HG02970 (cell line): ENCODE data around the gene DPP9.

Experiments
- ATAC-seq: cut with Tn5 transposase; IDR thresholded peaks from one replicate; pipeline ENCODE4 v1.9.1; 2021; ENCODE audit warnings: mild to moderate bottlenecking, moderate library complexity, moderate number of reproducible peaks; ENCODE audit not compliant: unreplicated experiment, low FRiP score

DPP9 gene

DNA sequence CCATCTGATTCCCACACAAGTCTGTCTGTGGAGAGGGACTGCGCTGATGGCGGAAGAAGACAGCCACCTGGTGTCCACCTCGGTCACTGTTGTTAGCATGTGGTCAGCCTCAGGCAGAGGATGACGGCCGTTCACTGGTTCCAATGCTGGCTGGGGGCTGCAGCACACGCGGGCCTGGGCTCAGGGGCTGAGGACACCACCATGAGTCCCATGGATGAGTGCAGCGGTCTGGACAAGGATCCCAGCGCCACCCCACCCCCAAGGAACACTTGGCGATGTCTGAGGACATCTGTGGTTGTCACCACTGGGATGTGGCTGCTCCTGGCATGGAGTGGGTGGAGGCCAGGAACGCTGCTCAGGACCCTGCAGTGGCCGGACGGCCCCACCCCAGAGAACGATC, 10.9 kb downstream of the DPP9 start:
- ATAC-seq = no peak

DNA sequence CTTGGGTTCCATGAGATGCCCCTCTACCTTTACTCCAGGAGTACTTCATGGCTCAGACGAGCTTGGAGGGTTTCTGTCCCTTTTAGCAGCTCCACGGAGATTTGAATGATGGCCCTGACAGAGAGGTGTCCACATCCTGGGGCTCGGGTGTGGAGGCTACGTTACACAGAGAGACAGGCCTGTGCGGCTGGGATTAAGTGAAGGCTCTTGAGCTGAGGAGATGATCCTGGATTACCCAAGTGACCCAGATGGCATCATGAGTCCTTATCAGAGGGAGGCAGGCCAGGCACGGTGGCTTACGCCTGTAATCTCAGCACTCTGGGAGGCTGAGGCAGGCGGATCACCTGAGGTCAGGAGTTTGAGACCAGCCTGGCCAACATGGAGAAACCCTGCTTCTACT, 12.4 kb downstream of the DPP9 start:
- no peak for ATAC-seq

DNA sequence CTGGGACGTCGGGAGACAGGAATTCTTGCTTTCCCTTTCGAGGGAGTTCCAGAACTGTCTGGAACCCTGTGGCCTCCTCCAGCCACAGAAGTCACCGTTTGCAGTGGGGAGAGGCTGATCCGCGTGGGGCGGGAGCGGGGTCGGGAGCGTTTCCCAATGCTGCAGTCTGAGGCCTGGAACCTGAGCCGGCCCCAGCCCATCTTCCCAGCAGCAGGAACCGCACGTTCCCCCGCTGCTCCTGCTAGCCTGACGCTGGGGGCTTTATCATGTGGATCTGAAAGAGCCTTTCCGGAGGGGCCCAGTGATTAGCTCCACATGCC, 13.4 kb downstream of the DPP9 start:
- ATAC-seq = no peak

DNA sequence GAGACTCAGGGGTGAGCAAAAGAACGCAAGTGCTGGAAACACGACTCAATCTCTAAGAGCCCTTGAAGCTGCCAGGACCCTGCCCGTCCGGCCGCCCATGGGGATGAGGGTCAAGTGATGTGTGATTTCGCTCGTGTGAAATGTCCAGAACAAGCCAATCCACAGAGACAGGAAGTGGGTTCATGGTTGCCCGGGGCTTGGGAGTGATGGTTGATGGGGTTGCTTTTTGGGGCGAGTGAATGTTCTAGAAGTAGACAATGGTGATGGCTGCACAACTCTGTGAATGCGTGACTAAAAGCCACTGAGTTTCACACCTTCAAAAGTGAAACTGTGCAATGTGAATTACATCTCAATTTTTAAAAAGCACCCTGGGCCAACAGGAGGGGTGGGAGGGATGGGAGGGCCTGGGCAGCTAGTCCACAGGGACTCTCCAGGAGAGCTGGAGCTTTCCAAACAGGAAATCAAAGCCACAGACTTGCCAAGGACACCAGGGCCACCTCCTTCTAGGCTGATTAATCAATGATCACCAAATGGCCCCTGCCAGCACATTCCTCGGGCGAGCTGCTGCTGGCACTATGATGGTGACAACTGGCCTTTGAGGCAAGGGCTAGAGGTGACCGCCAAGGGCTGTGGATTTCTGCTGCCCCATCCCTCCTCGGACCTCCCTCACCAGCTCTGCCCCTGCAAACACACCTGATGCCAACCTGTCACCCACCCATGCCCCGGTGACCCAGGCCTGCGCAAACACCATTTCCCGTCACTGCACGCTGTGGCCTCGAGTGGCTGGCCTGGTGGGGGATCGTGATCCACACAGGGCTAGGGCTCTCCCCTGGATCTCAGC, 14.0 kb downstream of the DPP9 start:
- ATAC-seq = no peak

DNA sequence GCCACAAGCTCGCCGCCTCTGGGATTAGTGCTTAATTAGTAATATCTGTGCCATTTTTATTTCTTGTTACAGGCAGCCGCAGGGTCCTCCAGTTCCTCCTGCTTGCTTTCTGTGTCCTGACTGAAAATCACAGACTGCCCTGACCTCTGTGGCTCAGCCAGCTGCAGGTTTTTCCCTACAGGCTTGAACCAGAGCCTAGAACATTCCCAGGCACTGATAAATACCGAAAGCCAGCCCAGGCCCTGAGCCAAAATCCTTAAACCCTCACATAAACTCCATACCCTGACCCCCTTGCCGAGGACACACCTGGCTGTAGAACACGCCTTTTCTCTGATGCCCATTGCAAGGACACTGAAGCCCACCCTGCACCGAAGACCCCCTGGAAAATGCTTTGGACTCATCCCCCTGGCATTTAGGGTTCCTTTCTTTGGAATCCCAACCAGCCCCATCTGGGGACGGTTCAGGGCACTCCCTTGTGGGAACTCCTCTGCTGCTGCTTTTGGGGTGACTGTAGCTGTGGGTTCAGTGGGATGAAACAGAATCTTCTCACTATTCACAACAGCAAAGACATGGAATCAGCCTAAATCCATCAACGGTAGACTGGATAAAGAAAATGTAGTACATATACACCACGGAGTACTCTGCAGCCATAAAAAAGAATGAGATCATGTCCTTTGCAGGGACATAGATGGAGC, 15.5 kb downstream of the DPP9 start:
- ATAC-seq = no peak

DNA sequence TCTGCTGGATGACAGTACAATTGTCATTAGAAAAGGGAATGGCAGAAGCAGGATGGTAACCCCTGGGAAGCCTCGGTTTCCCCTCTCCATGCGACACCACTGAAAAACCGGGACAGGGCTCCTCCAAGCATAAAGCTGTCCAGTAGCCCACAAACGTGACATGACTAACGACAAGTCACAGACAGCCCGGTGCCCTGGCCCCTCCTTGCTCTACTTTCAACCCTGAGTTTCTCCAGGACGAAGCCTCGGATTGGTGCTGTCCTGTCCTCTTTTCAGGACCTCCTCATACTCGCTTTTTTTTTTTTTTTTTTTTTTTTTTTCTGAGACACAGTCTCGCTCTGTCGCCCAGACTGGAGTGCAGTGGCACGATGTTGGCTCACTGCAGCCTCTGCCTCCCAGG, 16.3 kb downstream of the DPP9 start:
- no peak for ATAC-seq

DNA sequence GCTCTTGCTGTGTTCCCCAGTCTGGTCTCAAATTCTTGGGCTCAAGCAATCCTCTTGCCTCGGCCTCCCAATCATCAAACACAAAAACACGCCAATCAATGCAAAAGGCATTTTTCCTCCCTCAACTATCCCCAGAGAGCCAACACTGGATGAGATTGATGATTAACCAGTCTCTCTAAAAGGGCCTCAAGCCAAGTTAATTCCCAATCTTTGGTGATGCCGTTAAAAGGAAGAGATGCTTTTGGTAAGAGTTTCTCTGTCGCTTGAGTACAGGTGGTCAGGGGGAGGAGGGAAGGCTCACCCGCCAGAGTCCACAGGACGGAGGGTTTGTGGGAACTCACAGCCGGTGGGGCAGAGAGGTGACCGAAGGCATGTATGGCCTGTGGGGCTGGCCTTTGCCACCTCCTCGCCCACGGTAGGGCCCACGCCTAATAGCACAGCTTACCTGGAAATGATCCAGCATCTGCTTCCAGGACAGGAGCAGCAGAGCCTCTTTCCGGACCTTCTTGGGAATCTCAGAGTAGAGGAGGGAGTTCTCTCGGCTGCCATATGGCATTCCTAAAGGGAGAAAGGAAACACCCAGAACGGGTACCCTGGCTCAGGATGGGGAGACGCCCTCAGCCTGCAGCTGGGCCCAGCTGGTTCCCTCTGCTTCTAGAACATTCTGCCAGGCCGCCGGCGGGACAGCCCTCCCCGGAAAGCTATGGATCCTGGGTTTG, 18.1 kb downstream of the DPP9 start:
- ATAC-seq = no peak

DNA sequence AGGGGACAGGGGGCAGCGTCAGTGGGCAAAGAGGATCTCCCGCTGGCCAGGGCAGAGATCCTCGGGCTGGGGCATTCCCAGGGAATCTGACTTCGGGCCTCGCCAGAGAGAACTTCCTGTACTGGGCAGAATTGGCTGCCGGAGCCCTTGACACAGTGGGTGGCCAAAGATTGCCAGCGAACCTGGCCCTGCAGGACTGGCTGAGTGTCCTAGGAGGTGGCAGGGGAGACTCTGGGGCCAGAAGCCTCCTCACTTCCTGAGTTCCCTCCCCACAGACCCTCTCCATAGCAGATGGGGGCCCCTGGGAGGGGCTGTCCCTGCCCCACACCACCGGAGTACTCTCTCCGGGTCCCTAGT, 19.3 kb downstream of the DPP9 start:
- no peak for ATAC-seq

DNA sequence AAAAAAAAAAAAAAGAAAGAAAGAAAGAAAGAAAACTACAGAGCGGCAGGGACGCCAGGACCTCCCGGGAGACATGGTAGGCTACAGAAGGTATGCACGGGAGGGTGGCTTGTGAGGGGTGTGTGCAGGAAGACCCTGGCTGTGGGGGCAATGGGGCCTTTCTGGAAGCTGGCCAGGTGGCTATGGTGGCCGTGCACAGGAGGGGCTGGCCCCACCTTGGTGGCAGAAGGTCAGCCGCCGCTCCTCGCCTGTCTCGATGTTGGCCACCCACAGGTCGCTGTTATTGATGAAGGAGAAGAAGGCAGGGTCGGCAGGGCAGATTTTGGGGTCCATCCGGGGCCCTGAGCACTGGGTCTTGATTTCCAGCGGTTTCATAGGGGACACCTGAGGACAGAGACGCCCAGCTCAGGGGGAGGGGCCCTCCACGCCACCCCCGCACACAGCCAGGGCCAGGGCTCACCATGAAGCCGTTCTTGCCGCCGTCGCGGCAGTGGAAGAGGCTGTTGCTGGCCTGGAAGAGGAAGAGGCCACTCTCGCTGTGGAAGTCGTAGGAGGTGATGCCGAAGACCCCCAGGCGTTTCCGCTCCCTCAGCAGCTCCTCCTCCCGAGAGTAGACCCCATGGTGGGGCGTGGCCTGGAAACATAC, 19.8 kb downstream of the DPP9 start:
- ATAC-seq = no peak

DNA sequence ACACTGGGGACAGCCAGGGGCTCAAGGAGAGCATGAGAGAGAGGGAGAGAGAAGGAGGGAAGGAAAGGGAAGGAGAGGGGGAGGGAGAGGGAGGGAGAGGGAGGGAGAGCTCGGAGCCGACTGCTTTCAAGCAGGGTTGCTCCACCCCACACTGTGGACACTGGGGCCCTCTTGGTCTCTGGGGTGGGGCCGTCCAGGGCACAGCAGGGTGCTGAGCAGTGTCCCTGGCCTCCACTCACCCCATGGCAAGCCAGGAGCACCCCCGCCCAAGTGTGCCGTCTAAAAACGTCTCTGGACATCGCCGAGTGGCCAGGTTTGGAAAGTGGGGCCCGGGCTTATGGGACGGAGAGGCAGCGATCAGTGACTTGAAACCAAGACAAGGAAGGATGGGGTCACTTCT, 20.9 kb downstream of the DPP9 start:
- ATAC-seq = no peak

DNA sequence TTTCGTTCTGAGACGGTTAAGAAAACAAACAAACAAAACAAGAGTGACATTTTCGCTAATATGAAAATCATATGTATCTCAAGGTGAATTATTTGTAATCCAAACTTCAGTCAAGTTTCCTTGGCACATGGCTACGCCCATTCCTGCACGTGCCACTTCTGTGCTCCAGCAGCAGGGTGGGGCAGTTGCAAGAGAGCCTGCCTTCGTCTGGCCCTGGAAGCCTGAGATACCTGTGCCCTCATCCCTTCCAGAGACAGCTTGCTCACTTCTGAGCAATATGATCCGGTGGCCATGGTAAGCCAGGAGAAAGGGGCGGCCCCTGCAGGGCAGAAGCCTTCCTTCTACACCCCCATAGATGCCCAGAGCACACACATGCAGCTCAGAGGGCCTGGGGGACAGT, 22.1 kb downstream of the DPP9 start:
- ATAC-seq = no peak

DNA sequence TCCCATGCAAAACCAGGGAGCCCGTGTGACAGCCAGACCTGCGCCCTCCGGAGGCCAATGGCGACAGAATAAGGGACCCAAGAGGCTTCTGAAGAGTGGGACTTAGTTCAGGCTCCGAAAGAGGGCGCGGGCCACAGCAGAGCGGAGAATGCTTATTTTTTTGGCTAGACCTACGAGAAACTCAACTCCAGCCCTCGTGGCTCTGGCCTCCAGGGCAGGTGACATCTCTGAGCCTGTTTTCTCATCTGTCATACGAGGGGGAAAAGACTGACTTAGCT, 23.0 kb downstream of the DPP9 start:
- no peak for ATAC-seq

DNA sequence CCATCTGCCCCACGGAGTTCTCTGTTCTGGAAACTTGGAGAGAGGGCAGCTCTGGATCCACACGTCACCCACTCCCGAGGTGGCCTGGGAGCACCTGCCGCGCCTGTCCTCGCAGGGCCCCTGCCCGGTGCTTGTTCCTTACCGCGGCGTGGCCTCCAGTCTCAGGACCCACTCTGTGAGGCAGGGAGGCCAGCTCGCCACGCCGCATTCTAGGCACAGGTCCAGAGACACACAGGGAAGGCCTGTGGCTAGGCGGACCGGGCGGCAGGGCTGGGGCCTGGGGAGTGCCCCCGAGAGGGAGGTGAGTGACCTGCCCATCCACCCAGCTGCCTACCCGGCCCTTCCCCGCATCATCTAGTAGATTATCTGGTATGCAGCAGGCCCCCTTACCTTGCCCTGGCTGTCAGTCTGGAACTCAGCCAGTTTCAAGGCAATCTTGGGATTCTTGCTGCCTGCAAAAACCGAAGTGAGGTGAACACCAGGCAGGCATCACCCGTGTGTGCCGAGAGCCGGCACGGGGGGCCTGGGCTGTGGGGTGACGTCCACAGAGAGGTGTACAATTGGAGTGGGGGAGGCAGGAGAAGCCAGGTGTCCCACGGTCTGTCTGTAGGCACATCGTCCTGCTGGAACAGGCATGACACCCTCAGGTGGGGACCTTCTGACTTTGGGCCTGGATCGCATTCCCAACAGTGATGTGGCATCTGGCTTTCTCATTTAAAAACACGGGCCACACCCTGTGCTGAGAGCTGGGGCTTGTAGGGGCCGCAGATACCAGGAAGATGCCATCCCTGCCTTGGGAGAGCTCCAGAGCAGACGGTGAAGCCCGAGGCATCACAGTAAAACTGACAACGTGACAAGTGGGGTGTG, 23.6 kb downstream of the DPP9 start:
- ATAC-seq = no peak

DNA sequence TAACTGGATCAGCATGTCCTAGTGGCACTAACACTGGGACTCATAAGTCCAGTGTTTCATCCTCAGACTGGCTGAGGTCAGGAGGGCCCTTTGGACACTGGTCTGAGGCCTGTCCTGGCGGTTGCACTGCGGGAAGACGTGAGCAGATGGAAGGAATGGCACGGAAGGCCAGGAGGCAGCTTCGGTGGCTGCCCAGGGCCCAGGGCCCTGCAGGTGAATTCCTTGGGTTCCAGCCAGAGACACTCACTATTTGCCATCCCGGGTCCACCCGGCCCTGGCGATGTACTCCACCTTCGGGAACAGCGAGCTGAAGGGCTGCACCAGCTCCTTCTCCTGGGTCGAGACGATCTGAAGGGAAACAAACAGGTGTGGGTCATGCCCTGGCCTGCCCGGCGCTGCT, 26.3 kb downstream of the DPP9 start:
- no peak for ATAC-seq

DNA sequence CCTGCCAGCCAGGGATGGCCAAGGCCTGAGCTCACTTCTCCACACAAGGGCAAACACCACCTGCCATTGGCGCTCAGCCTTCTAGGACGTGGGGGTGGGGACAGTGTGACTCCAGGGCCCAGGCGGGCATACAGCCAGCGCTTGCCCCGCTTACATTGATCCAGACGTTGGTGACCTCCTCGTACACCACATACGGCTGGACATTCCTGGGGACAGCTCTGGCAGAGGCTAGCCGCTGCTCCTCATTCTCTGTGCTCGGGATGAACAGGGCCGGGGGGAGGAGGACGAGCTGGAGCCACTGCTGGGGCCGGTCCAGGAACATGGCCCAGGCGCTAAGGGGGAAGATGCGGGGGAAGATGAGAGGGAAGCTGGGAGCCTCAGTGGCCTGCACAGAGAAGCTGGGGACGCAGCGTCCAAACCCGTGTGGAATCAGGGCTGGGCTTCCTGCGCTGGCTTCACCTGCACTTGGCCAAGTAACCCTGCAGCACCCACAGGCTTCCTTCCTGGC, 28.4 kb downstream of the DPP9 start:
- ATAC-seq = no peak

DNA sequence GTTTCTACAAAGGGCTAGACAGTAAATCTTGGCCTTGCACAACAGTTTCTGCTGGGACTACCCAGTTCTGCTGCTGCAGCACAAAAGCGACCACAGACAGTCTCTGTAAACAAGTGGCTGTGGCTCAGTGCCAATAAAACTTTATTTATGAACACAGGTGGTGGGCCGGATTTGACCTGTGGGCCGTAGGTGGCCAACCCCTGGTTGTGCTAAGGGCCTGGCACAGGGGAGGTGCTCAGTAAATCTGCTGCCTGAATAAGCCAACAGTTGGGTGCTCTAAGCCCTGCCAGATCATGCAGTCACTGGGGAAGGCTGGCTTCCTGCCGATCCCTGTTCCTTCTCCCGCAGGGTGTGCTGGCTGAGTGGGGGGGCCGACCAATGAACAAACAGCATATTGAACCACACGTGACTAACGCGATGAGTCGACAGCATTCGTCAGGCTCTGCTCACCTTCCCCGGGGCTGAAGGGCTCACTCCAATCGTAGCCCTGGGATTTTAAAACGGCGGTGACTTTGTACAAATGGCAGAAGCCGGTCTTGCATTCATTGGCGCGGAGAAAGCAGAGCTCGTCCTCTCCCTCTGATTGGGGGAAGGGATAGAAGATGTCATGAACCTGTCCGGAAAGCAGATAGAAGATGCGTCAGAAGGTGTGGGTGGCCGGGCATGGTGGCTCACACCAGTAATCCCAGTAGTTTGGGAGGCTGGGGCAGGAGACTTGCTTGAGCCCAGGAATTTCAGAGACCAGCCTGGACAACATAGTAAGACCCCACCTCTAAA, 29.2 kb downstream of the DPP9 start:
- no peak for ATAC-seq

DNA sequence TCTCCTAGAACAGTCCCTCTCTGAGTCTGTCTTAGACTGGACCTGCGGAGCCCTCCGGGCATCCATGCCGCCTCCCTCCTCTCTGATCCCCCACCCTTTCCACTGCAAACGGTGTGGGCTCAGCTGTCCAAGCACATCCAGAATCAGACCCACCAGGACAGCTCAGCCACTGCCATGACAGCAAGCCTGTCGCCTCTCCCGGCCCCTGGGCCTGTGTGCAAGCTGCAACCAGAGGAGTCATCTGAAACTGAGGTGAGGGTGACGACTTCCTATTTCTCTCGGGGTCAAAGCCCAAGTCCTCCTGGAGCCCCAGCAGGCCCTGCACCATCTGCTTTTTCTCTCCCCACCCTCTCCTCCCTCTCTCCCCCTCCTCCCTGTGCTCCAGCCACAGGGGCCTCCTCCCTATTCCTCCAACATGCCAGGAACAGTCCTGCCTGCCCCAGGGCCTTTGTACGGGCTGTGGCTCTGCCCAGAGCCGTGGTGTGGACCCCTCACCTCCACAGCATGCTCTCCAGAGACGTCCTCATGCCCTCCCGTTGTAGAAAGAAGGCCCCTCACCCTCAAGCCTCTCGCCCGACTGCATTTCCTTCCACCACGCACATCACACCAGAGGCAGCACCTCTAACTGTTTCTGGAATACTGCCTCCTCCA, 30.0 kb downstream of the DPP9 start:
- ATAC-seq = no peak

DNA sequence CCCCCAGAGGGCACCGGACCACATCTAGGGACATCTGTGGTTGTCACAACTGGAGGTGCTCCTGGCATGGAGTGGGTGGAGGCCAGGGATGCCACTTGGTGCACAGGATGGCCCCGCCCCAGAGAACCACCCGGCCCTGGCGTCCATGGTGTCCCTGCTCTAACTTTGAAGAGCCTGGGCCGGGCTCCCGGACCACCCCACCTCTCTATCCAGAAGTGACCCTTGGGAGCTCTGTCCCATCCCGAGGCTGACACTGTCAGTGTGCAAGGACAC, 30.6 kb downstream of the DPP9 start:
- ATAC-seq = no peak
